Neural cell (in vitro differentiated cells): ENCODE data around the gene ANGPTL2. TPM values are rescaled to one million over a fixed set of nuclear protein-coding genes. Genes with fewer than 3 reads are reported as not detected.

Experiments
- H2AFZ ChIP-seq: fragments of 200-600, 300-800 bp; sonication (generic), shearing (Covaris generic); 2 replicates; pipeline ENCODE4 v1.6.0; 2014; ENCODE audit warnings: low read depth, mild to moderate bottlenecking, antibody characterized with exemption, low read length, moderate library complexity
- H3F3A ChIP-seq: fragments of 200-600 bp; shearing (Covaris generic); 2 replicates; pipeline ENCODE4 v1.6.1; 2016; ENCODE audit warnings: mild to moderate bottlenecking, moderate library complexity, mixed read lengths, antibody characterized with exemption, low read length; ENCODE audit not compliant: insufficient read depth, poor library complexity, severe bottlenecking
- H3K27ac ChIP-seq: fragments of 200-600, 300-800 bp; sonication (generic), shearing (Covaris generic); 2 replicates; pipeline ENCODE4 v1.5.1; 2014; ENCODE audit warnings: mild to moderate bottlenecking, low read length, moderate library complexity
- H3K27me3 ChIP-seq: fragments of 300-800, 200-600 bp; sonication (generic), shearing (Covaris generic); 2 replicates; pipeline ENCODE4 v1.6.0; 2014; ENCODE audit warnings: mild to moderate bottlenecking, low read depth, low read length, moderate library complexity; ENCODE audit not compliant: insufficient read depth
- H3K36me3 ChIP-seq: fragments of 300-800, 200-600 bp; sonication (generic), shearing (Covaris generic); 2 replicates; pipeline ENCODE4 v1.5.1; 2014; ENCODE audit warnings: mild to moderate bottlenecking, antibody characterized with exemption, low read length, moderate library complexity; ENCODE audit not compliant: insufficient read depth
- H3K4me2 ChIP-seq: fragments of 300-800, 200-600 bp; sonication (generic), shearing (Covaris generic); 2 replicates; pipeline ENCODE4 v1.6.0; 2014; ENCODE audit warnings: mild to moderate bottlenecking, low read length
- H3K4me3 ChIP-seq: fragments of 300-800, 200-600 bp; sonication (generic), shearing (Covaris generic); 2 replicates; pipeline ENCODE4 v1.5.1; 2014; ENCODE audit warnings: mild to moderate bottlenecking, low read length, moderate library complexity
- H3K79me2 ChIP-seq: fragments of 200-600 bp; shearing (Covaris generic); replicated peaks from 2 replicates; pipeline ENCODE4 v1.6.0; 2014; ENCODE audit warnings: mild to moderate bottlenecking, low read length, moderate library complexity; ENCODE audit not compliant: insufficient read depth
- H3K9ac ChIP-seq: fragments of 300-800, 200-600 bp; sonication (generic), shearing (Covaris generic); 2 replicates; pipeline ENCODE4 v1.6.1; 2016; ENCODE audit warnings: mild to moderate bottlenecking, low read length, mixed read lengths
- H3K9me2 ChIP-seq: fragments of 200-600 bp; shearing (Covaris generic); 2 replicates; pipeline ENCODE4 v1.6.1; 2016; ENCODE audit warnings: mild to moderate bottlenecking, low read length, mixed read lengths; ENCODE audit not compliant: insufficient read depth
- H3K9me3 ChIP-seq: fragments of 200-600, 300-800 bp; sonication (generic), shearing (Covaris generic); 2 replicates; pipeline ENCODE4 v1.6.1; 2016; ENCODE audit warnings: mild to moderate bottlenecking, mixed run types, low read length, moderate library complexity, mixed read lengths
- H4K20me1 ChIP-seq: fragments of 200-600 bp; shearing (Covaris generic); 2 replicates; pipeline ENCODE4 v1.6.1; 2016; ENCODE audit warnings: mild to moderate bottlenecking, mixed run types; ENCODE audit not compliant: insufficient read depth
- CTCF ChIP-seq: fragments of 450-650 bp; IDR thresholded peaks from 2 replicates; pipeline ENCODE4 v1.5.1; 2014; ENCODE audit warnings: antibody characterized with exemption, mild to moderate bottlenecking, moderate library complexity; ENCODE audit not compliant: poor library complexity, severe bottlenecking
- EP300 ChIP-seq: fragments of 450-650 bp; conservative IDR thresholded peaks from 2 replicates; pipeline ENCODE4 v1.6.1; 2014; ENCODE audit warnings: antibody characterized with exemption, mild to moderate bottlenecking, moderate library complexity; ENCODE audit not compliant: poor library complexity, severe bottlenecking
- EZH2 ChIP-seq: fragments of 200-600, 300-800 bp; shearing (Covaris generic), sonication (generic); IDR thresholded peaks from 2 replicates; pipeline ENCODE4 v1.6.1; 2014; ENCODE audit warnings: antibody characterized with exemption, low read length, borderline replicate concordance, mild to moderate bottlenecking; ENCODE audit not compliant: insufficient read depth, poor library complexity, severe bottlenecking
- MXI1 ChIP-seq: fragments of 450-650 bp; conservative IDR thresholded peaks from 2 replicates; pipeline ENCODE4 v1.6.1; 2014; ENCODE audit warnings: antibody characterized with exemption, mild to moderate bottlenecking; ENCODE audit not compliant: poor library complexity, severe bottlenecking
- POLR2AphosphoS5 ChIP-seq: IDR thresholded peaks from 2 replicates; pipeline ENCODE4 v1.6.1; 2012
- RAD21 ChIP-seq: fragments of 450-650 bp; conservative IDR thresholded peaks from 2 replicates; pipeline ENCODE4 v1.6.1; 2014; ENCODE audit warnings: antibody characterized with exemption, mild to moderate bottlenecking, moderate library complexity
- REST ChIP-seq: IDR thresholded peaks from 2 replicates; pipeline ENCODE4 v1.6.1; 2012; ENCODE audit warnings: borderline replicate concordance
- SMC3 ChIP-seq: fragments of 450-650 bp; conservative IDR thresholded peaks from 2 replicates; pipeline ENCODE4 v1.6.1; 2014; ENCODE audit warnings: antibody characterized with exemption, mild to moderate bottlenecking, moderate library complexity; ENCODE audit not compliant: poor library complexity
- TAF1 ChIP-seq: IDR thresholded peaks from 2 replicates; pipeline ENCODE4 v1.6.1; 2012; ENCODE audit warnings: low read depth
- polyA plus RNA-seq: library from polyadenylated mRNA; depleted of rRNA; stranded (reverse); fragments of >200 nt; gene quantifications from 2 replicates; pipeline ENCODE4 v1.2.3, GENCODE V29; 2014

ANGPTL2 gene
- polyA plus RNA-seq, 1 donor from 2014 or later, result not detected

DNA sequence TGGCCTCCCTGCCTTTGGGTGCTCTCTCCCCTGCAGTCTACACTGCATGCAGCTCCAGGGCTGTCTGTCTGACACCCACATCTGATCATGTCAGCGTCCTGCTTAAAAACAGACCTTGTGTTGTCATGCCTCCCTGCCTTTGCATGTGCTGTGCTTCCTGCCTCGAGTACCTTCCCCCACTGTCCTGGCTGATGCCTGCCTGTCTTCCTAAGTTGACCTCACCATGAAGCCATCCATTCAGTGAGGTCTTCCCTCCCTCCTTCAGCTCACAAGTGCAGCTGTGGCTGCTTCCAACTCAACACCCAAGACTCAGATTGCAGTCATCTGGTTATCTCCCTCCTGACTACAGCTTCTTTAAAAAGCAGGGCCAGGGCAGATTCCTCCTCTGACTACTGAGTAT is 5.5 kb downstream of the ANGPTL2 start:
- no peak overlapping the region for H3K4me3 ChIP-seq
- no peaks in the 10 kb centered on the region for H3K79me2 ChIP-seq
- H3K9me2 ChIP-seq, result no peaks in the 10 kb centered on the region
- no peaks in the 10 kb centered on the region for H3K36me3 ChIP-seq
- no peak overlapping the region for H2AFZ ChIP-seq
- no peaks in the 10 kb centered on the region for H4K20me1 ChIP-seq
- no peak overlapping the region for H3K4me2 ChIP-seq
- no peak overlapping the region for H3K9ac ChIP-seq
- H3K27me3 ChIP-seq, result peaks cover 1% of the 10 kb centered on the region
- H3K9me3 ChIP-seq, result no peaks in the 10 kb centered on the region
- H3F3A ChIP-seq, result no peaks in the 10 kb centered on the region
- TF ChIP-seq POLR2AphosphoS5, result no peak
- TF ChIP-seq MXI1, result no peak
- no peak for TF ChIP-seq EZH2
- no peak for TF ChIP-seq TAF1
- TF ChIP-seq RAD21, result no peak
- no peak for TF ChIP-seq EP300
- TF ChIP-seq CTCF, result no peak
- no peak for TF ChIP-seq SMC3
- no peak for TF ChIP-seq REST
- no peak overlapping the region for H3K27ac ChIP-seq

DNA sequence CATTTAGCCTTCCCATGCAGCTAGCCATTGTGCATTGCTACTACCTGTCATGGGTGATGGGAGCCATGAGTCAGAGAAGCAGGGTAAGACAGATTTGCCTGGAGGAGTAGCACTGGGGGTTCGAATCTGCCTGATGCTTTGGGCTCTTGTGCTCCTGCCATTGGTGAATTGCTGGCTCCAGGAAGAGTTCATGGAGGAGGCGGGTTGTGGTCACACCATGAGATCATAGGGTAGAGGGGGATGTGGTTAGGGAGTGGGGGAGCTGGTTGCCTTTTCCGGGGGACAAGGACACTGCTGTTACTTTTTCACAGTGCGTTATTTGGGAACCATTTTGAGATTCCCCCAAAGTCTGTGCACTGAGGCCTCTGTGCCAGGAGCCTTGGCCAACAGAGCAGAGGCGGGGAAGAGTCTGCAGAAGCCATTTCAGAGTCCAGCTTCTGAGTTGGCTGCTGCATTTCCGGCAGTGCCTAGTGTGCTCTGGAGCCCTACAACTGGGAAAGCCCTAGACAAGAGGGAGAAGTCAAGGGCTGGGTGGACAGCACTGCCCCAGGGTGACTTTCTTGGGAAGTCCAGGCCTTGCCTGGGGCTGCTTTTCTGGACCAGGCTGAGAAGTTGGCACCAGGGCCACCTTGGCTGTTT is 6.2 kb downstream of the ANGPTL2 start:
- H4K20me1 ChIP-seq, result no peaks in the 10 kb centered on the region

More for the DNA sequence above, 6.2 kb downstream of the ANGPTL2 start:
- Histone ChIP-seq H3K9me3 (no peaks in the 10 kb centered on the region), H3K9ac (no peak overlapping the region), H3K9me2 (no peaks in the 10 kb centered on the region), H3F3A (no peaks in the 10 kb centered on the region), H3K4me3 (no peak overlapping the region), H3K4me2 (no peak overlapping the region), H3K27me3 (no peaks in the 10 kb centered on the region), H3K79me2 (no peaks in the 10 kb centered on the region), H3K36me3 (no peaks in the 10 kb centered on the region), H3K27ac (no peak overlapping the region), H2AFZ (no peak overlapping the region)
- TF ChIP-seq MXI1 (no peak), RAD21 (no peak), SMC3 (no peak), POLR2AphosphoS5 (no peak), TAF1 (no peak), EP300 (no peak), EZH2 (no peak), CTCF (no peak), REST (no peak)
